Measurements from ENCODE around the gene HIGD1C.

GRCh38 chr12:50988871-50989270 lies 36.5 kb downstream of the HIGD1C start:
- no peak for TF ChIP-seq CTCF (IDR thresholded peaks at IDR 0.05 in 8 of 11, conservative IDR thresholded peaks at IDR 0.05 in 3 of 11)
- no peak for TF ChIP-seq POLR2A (IDR thresholded peaks at IDR 0.05)
